Lower leg skin (tissue), 4 donors: ENCODE results near the gene S100A2. TPM values are rescaled to one million over a fixed set of nuclear protein-coding genes. Genes with fewer than 3 reads are reported as not detected.
"Not testable (repeated sequence)": the region's sequence is repeated elsewhere in the genome, so short reads cannot be mapped to it uniquely, and the experiment has no call there.

Source experiments
- DNase-seq, 2 donors: peaks; one replicate each; pipeline ENCODE4 v3.0.0-alpha.2; 2019; ENCODE audit warnings: low spot score in 2 of 2
- H3K4me3 ChIP-seq: fragments of 200-600 bp; sonication (generic); 2 replicates; pipeline ENCODE4 v1.5.1; 2017; ENCODE audit warnings: mild to moderate bottlenecking, low read depth; ENCODE audit not compliant: poor library complexity, severe bottlenecking
- POLR2A ChIP-seq, 2 donors: fragments of 450-650 bp; IDR thresholded peaks; one replicate each; pipeline ENCODE4 v1.6.1; 2016 to 2017; ENCODE audit warnings: antibody characterized with exemption in 2 of 2, mild to moderate bottlenecking in 1 of 2, moderate library complexity in 1 of 2
- WGBS, 2 donors: methylation state at CpG; one replicate each; pipeline ENCODE4 v1.1.5; 2018; 5-methylcytosine and 5-hydroxymethylcytosine counted together
- intact Hi-C: fragments of 100-400 bp; cut with DNase I; formaldehyde crosslinking; loops from one replicate; pipeline ENCODE4 v1.15.0; 2023; ENCODE audit warnings: low total_unique reads
- total RNA-seq, 4 donors: library from RNA; depleted of rRNA; stranded (reverse); fragments of >200 nt; gene quantifications; one replicate each; pipeline ENCODE4 v1.1.0, GENCODE V29; 2016
- TF ChIP-seq, protein P1 (sequence below), 3 donors: fragments of 450-650 bp; IDR thresholded peaks; one replicate each; pipeline ENCODE4 v1.5.1; 2016; ENCODE audit warnings: antibody characterized with exemption in 3 of 3, mild to moderate bottlenecking in 3 of 3, moderate library complexity in 2 of 3

S100A2 gene
- total RNA-seq, 4 donors from 2014 or later = 71.5 to 143 (median 96.4) TPM

GRCh38 chr1:153588482-153588881, 22.8 kb upstream of the S100A2 start:
- WGBS, 2 donors = 81 to 88% methylated on average over 2 of the region's 2 CpGs
- TF ChIP-seq POLR2A (IDR thresholded peaks at IDR 0.05) = no peak
- TF ChIP-seq, protein P1, sequence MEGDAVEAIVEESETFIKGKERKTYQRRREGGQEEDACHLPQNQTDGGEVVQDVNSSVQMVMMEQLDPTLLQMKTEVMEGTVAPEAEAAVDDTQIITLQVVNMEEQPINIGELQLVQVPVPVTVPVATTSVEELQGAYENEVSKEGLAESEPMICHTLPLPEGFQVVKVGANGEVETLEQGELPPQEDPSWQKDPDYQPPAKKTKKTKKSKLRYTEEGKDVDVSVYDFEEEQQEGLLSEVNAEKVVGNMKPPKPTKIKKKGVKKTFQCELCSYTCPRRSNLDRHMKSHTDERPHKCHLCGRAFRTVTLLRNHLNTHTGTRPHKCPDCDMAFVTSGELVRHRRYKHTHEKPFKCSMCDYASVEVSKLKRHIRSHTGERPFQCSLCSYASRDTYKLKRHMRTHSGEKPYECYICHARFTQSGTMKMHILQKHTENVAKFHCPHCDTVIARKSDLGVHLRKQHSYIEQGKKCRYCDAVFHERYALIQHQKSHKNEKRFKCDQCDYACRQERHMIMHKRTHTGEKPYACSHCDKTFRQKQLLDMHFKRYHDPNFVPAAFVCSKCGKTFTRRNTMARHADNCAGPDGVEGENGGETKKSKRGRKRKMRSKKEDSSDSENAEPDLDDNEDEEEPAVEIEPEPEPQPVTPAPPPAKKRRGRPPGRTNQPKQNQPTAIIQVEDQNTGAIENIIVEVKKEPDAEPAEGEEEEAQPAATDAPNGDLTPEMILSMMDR (IDR thresholded peaks at IDR 0.05) = no peak
- DNase-seq = no peak
- intact Hi-C loops = no loop called here
- H3K4me3 ChIP-seq = no peak overlapping the region

GRCh38 chr1:153588033-153588432, 22.4 kb upstream of the S100A2 start:
- DNase-seq, H3K4me3 ChIP-seq, intact Hi-C loops: not testable (repeated sequence)
- 93 to 95% methylated on average over 10 of the region's 10 CpGs for WGBS, 2 donors

DNA sequence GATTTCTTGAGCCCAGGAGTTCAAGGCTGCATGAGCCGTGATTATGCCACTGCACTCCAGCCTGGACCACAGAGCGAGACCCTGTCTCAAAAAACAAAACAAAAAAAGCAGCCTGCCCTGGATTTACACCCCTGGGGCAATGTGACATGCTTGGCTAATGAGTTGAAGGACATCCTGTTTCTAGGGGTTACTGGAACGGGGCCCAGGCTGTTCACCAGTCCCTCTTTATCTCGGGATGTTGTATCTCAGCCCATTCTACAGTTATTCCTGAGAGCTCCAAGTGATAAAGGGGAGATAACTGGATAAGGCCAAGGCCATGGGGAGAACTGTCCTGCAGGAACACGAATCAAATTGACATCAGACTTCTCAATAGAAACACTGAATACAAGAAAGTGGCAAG, 21.7 kb upstream of the S100A2 start:
- DNase-seq = no peak
- TF ChIP-seq POLR2A (IDR thresholded peaks at IDR 0.05) = no peak
- TF ChIP-seq, protein P1 (IDR thresholded peaks at IDR 0.05) = no peak
- no peak overlapping the region for H3K4me3 ChIP-seq
- intact Hi-C loops = no loop called here
- 68 to 75% methylated on average over 5 of the region's 5 CpGs for WGBS, 2 donors

- H3K4me3 ChIP-seq = no peak overlapping the region
- 32 to 53% methylated on average over 1 of the region's 1 CpG for WGBS, 2 donors
- TF ChIP-seq POLR2A (IDR thresholded peaks at IDR 0.05) = no peak
- TF ChIP-seq, protein P1 (IDR thresholded peaks at IDR 0.05) = no peak
- no peak for DNase-seq
- intact Hi-C loops = no loop called here
Observed at GRCh38 chr1:153586347-153586746, 20.7 kb upstream of the S100A2 start.

- WGBS, 2 donors = 89 to 94% methylated on average over 1 of the region's 1 CpG
- DNase-seq = no peak
- H3K4me3 ChIP-seq = no peak overlapping the region
- TF ChIP-seq, protein P1 (IDR thresholded peaks at IDR 0.05) = no peak
- TF ChIP-seq POLR2A (IDR thresholded peaks at IDR 0.05) = no peak
- intact Hi-C loops = no loop called here
Observed at GRCh38 chr1:153585006-153585405, 19.4 kb upstream of the S100A2 start.

GRCh38 chr1:153583976-153584375, 18.3 kb upstream of the S100A2 start:
- 80 to 84% methylated on average over 2 of the region's 2 CpGs for WGBS, 2 donors
- no peak for DNase-seq
- no peak overlapping the region for H3K4me3 ChIP-seq
- intact Hi-C loops = no loop called here
- TF ChIP-seq, protein P1 (IDR thresholded peaks at IDR 0.05) = no peak
- TF ChIP-seq POLR2A (IDR thresholded peaks at IDR 0.05) = no peak

- intact Hi-C loops, DNase-seq, H3K4me3 ChIP-seq: not testable (repeated sequence)
- WGBS, 2 donors = 84 to 91% methylated on average over 3 of the region's 3 CpGs
Observed at GRCh38 chr1:153583514-153583913, 17.9 kb upstream of the S100A2 start.

GRCh38 chr1:153582836-153583235, 17.2 kb upstream of the S100A2 start:
- H3K4me3 ChIP-seq, intact Hi-C loops, DNase-seq: not testable (repeated sequence)
- 95 to 96% methylated on average over 27 to 29 of the region's 34 CpGs for whole genome bisulfite sequencing, 2 donors
